WTC11 (cell line): ENCODE results near the gene B3GALNT2. TPM values are rescaled to one million over a fixed set of nuclear protein-coding genes. Genes with fewer than 3 reads are reported as not detected.

ENCODE experiments used
- ATAC-seq: fragments of 200-7000 bp; cut with Tn5 transposase; 2 replicates; pipeline ENCODE4 v1.10.0; 2021; ENCODE audit warnings: mild to moderate bottlenecking, moderate library complexity
- CTCF ChIA-PET: fragments of 300-600 bp; sonication (Branson Sonifier 250); formaldehyde crosslinking; loops from one replicate; lab custom pipeline; 2021; ENCODE audit warnings: antibody characterized with exemption; lab: Charles Lee
- POLR2A ChIA-PET: fragments of 350-600 bp; sonication (Branson Sonifier 250); formaldehyde crosslinking; loops from one replicate; lab custom pipeline; 2021; ENCODE audit warnings: antibody characterized with exemption; lab: Charles Lee
- DNase-seq: peaks from one replicate; pipeline ENCODE4 v3.0.0; 2021; ENCODE audit warnings: low spot score
- H3K27ac Mint-ChIP-seq: 2 replicates; pipeline ENCODE4 v1.8.0; 2021; ENCODE audit warnings: mixed read lengths
- H3K27me3 Mint-ChIP-seq: 2 replicates; pipeline ENCODE4 v1.8.0; 2021; ENCODE audit warnings: low read depth, mild to moderate bottlenecking, moderate library complexity, mixed read lengths
- H3K36me3 Mint-ChIP-seq: 2 replicates; pipeline ENCODE4 v1.8.0; 2021; ENCODE audit warnings: mixed read lengths
- H3K4me1 Mint-ChIP-seq: 2 replicates; pipeline ENCODE4 v1.8.0; 2022; ENCODE audit warnings: mixed read lengths
- H3K4me3 Mint-ChIP-seq: 2 replicates; pipeline ENCODE4 v1.8.0; 2021; ENCODE audit warnings: mild to moderate bottlenecking, moderate library complexity, mixed read lengths
- H3K9me3 Mint-ChIP-seq: 2 replicates; pipeline ENCODE4 v1.8.0; 2021; ENCODE audit warnings: mixed read lengths
- ATF3 ChIP-seq: sonication (generic); formaldehyde crosslinking; conservative IDR thresholded peaks from 2 replicates; pipeline ENCODE4 v1.8.1; 2022; ENCODE audit warnings: mild to moderate bottlenecking, missing genetic modification reagents
- CREB1 ChIP-seq: sonication (generic); formaldehyde crosslinking; IDR thresholded peaks from 2 replicates; pipeline ENCODE4 v1.8.0; 2023; ENCODE audit warnings: mild to moderate bottlenecking, missing genetic modification reagents
- CREM ChIP-seq: sonication (generic); formaldehyde crosslinking; IDR thresholded peaks from 2 replicates; pipeline ENCODE4 v1.8.1; 2022; ENCODE audit warnings: mild to moderate bottlenecking, missing genetic modification reagents, moderate library complexity
- CTCF ChIP-seq: fragments of 200-600 bp; IDR thresholded peaks from 2 replicates; pipeline ENCODE4 v1.8.0; 2022; ENCODE audit warnings: antibody characterized with exemption
- EMX1 ChIP-seq: fragments of 250-450 bp; sonication (Bioruptor Pico); IDR thresholded peaks from 2 replicates; pipeline ENCODE4 v1.8.0; 2021; ENCODE audit warnings: mild to moderate bottlenecking
- ESRRA ChIP-seq: sonication (generic); formaldehyde crosslinking; IDR thresholded peaks from 2 replicates; pipeline ENCODE4 v1.8.1; 2022; ENCODE audit warnings: mild to moderate bottlenecking, missing genetic modification reagents, borderline replicate concordance
- ETV6 ChIP-seq: sonication (generic); formaldehyde crosslinking; IDR thresholded peaks from 2 replicates; pipeline ENCODE4 v1.8.1; 2022; ENCODE audit warnings: mild to moderate bottlenecking, missing genetic modification reagents
- FOXJ3 ChIP-seq: sonication (generic); formaldehyde crosslinking; IDR thresholded peaks from 2 replicates; pipeline ENCODE4 v1.9.0; 2021; ENCODE audit warnings: missing genetic modification reagents, mild to moderate bottlenecking, borderline replicate concordance
- GRHL2 ChIP-seq: fragments of 250-450 bp; sonication (Bioruptor Pico); IDR thresholded peaks from 2 replicates; pipeline ENCODE4 v1.8.0; 2022; ENCODE audit warnings: mild to moderate bottlenecking, moderate library complexity; ENCODE audit not compliant: insufficient replicate concordance, severe bottlenecking
- HMGA2 ChIP-seq: fragments of 250-450 bp; sonication (Bioruptor Pico); IDR thresholded peaks from 2 replicates; pipeline ENCODE4 v1.4.0; 2021; ENCODE audit warnings: mild to moderate bottlenecking, moderate library complexity
- JUN ChIP-seq: sonication (generic); formaldehyde crosslinking; IDR thresholded peaks from 2 replicates; pipeline ENCODE4 v1.8.0; 2023; ENCODE audit warnings: mild to moderate bottlenecking, missing genetic modification reagents
- KAT7 ChIP-seq: sonication (generic); formaldehyde crosslinking; IDR thresholded peaks from 2 replicates; pipeline ENCODE4 v1.8.1; 2023; ENCODE audit warnings: missing genetic modification reagents, mild to moderate bottlenecking, borderline replicate concordance
- MXD4 ChIP-seq: fragments of 250-450 bp; sonication (Bioruptor Pico); IDR thresholded peaks from 2 replicates; pipeline ENCODE4 v1.8.0; 2021; ENCODE audit warnings: mild to moderate bottlenecking, moderate library complexity, borderline replicate concordance
- NFYB ChIP-seq: sonication (generic); formaldehyde crosslinking; conservative IDR thresholded peaks from 2 replicates; pipeline ENCODE4 v1.8.0; 2022; ENCODE audit warnings: low read depth, missing genetic modification reagents
- NR1H2 ChIP-seq: sonication (generic); formaldehyde crosslinking; IDR thresholded peaks from 2 replicates; pipeline ENCODE4 v1.9.0; 2021; ENCODE audit warnings: mild to moderate bottlenecking, moderate library complexity, missing genetic modification reagents
- NR3C1 ChIP-seq: sonication (generic); formaldehyde crosslinking; conservative IDR thresholded peaks from 2 replicates; pipeline ENCODE4 v1.8.1; 2023; ENCODE audit warnings: low read depth, mild to moderate bottlenecking, missing genetic modification reagents
- RELA ChIP-seq: sonication (generic); formaldehyde crosslinking; IDR thresholded peaks from 2 replicates; pipeline ENCODE4 v1.8.1; 2022; ENCODE audit warnings: missing genetic modification reagents, mild to moderate bottlenecking, borderline replicate concordance
- RORB ChIP-seq: fragments of 250-450 bp; sonication (Bioruptor Pico); IDR thresholded peaks from 2 replicates; pipeline ENCODE4 v1.9.0; 2021; ENCODE audit warnings: mild to moderate bottlenecking
- SMAD4 ChIP-seq: sonication (generic); formaldehyde crosslinking; IDR thresholded peaks from 2 replicates; pipeline ENCODE4 v1.8.0; 2022; ENCODE audit warnings: mild to moderate bottlenecking, missing genetic modification reagents
- SP1 ChIP-seq: sonication (generic); formaldehyde crosslinking; conservative IDR thresholded peaks from 2 replicates; pipeline ENCODE4 v1.8.1; 2022; ENCODE audit warnings: missing genetic modification reagents
- TEAD1 ChIP-seq: sonication (generic); formaldehyde crosslinking; IDR thresholded peaks from 2 replicates; pipeline ENCODE4 v1.8.0; 2022; ENCODE audit warnings: mild to moderate bottlenecking, missing genetic modification reagents
- TP53 ChIP-seq: sonication (generic); formaldehyde crosslinking; IDR thresholded peaks from 2 replicates; pipeline ENCODE4 v1.8.1; 2023; ENCODE audit warnings: mild to moderate bottlenecking, missing genetic modification reagents
- ZBTB21 ChIP-seq: sonication (generic); formaldehyde crosslinking; IDR thresholded peaks from 2 replicates; pipeline ENCODE4 v1.8.1; 2023; ENCODE audit warnings: mild to moderate bottlenecking, missing genetic modification reagents, borderline replicate concordance
- ZMAT4 ChIP-seq: fragments of 250-450 bp; sonication (Bioruptor Pico); IDR thresholded peaks from 2 replicates; pipeline ENCODE4 v1.9.0; 2021; ENCODE audit warnings: mild to moderate bottlenecking
- ZNF121 ChIP-seq: sonication (generic); formaldehyde crosslinking; IDR thresholded peaks from 2 replicates; pipeline ENCODE4 v1.8.0; 2023; ENCODE audit warnings: missing genetic modification reagents
- ZNF138 ChIP-seq: sonication (generic); formaldehyde crosslinking; conservative IDR thresholded peaks from 2 replicates; pipeline ENCODE4 v1.8.1; 2022; ENCODE audit warnings: mild to moderate bottlenecking, moderate library complexity, missing genetic modification reagents
- ZNF232 ChIP-seq: sonication (generic); formaldehyde crosslinking; IDR thresholded peaks from 2 replicates; pipeline ENCODE4 v1.8.0; 2022; ENCODE audit warnings: mild to moderate bottlenecking, missing genetic modification reagents
- ZNF263 ChIP-seq: sonication (generic); formaldehyde crosslinking; IDR thresholded peaks from 2 replicates; pipeline ENCODE4 v1.8.1; 2022; ENCODE audit warnings: low read depth, mild to moderate bottlenecking, moderate library complexity, missing genetic modification reagents
- ZNF317 ChIP-seq: sonication (generic); formaldehyde crosslinking; IDR thresholded peaks from 2 replicates; pipeline ENCODE4 v1.8.1; 2023; ENCODE audit warnings: low read depth, mild to moderate bottlenecking, moderate library complexity, missing genetic modification reagents, borderline replicate concordance
- ZNF396 ChIP-seq: fragments of 250-450 bp; sonication (Bioruptor Pico); IDR thresholded peaks from 2 replicates; pipeline ENCODE4 v1.8.0; 2021; ENCODE audit warnings: mild to moderate bottlenecking, moderate library complexity, borderline replicate concordance
- total RNA-seq: library from RNA; stranded (reverse); gene quantifications from 3 replicates; pipeline ENCODE4 v1.2.3, GENCODE V29; 2021
- TF ChIP-seq, protein P1 (sequence below): fragments of 250-450 bp; sonication (Bioruptor Pico); conservative IDR thresholded peaks from 2 replicates; pipeline ENCODE4 v1.9.0; 2021; ENCODE audit warnings: mild to moderate bottlenecking
- TF ChIP-seq, protein P2 (sequence below): sonication (generic); formaldehyde crosslinking; IDR thresholded peaks from 2 replicates; pipeline ENCODE4 v1.8.0; 2022; ENCODE audit warnings: mild to moderate bottlenecking, missing genetic modification reagents

The B3GALNT2 gene
- total RNA-seq, 1 experiment from 2014 or later = 41.7 TPM

- ATAC-seq = no peak
- H3K4me3 Mint-ChIP-seq = no peak overlapping the region
These were observed 78.1 kb downstream of the B3GALNT2 start for GRCh38 chr1:235426143-235426542.

GRCh38 chr1:235425357-235425756 is 78.9 kb downstream of the B3GALNT2 start:
- ATAC-seq = no peak
- no peaks in the 10 kb centered on the region for H3K9me3 Mint-ChIP-seq
- CTCF ChIA-PET = interaction anchor here (1.0 kb wide), 1 partner anchor 9 kb away, joined by 3 read pairs; no protein-coding TSS in a partner anchor
- peak overlapping the region; percentile 60; the same call in 1 of the 2 replicates for H3K27ac Mint-ChIP-seq
- H3K27me3 Mint-ChIP-seq = no peaks in the 10 kb centered on the region
- H3K4me1 Mint-ChIP-seq = peaks cover 10% of the 10 kb centered on the region
- H3K36me3 Mint-ChIP-seq = no peaks in the 10 kb centered on the region; the same call in 1 of the 2 replicates
- no peak for DNase-seq
- POLR2A ChIA-PET = no interaction called here
- TF ChIP-seq NR1H2 (CRISPR knock-in tag) (no peak), MXD4 (no peak), ZBTB21 (CRISPR knock-in tag) (no peak), SP1 (CRISPR knock-in tag) (no peak), CREB1 (CRISPR knock-in tag) (no peak), ZNF232 (CRISPR knock-in tag) (no peak), ZNF263 (CRISPR knock-in tag) (no peak), SMAD4 (CRISPR knock-in tag) (no peak), RORB (no peak), ZNF121 (CRISPR knock-in tag) (no peak), CTCF (no peak), RELA (CRISPR knock-in tag) (no peak), ETV6 (CRISPR knock-in tag) (no peak), GRHL2 (no peak), JUN (no peak), TEAD1 (CRISPR knock-in tag) (no peak), NR3C1 (no peak)
- TF ChIP-seq, protein P1, sequence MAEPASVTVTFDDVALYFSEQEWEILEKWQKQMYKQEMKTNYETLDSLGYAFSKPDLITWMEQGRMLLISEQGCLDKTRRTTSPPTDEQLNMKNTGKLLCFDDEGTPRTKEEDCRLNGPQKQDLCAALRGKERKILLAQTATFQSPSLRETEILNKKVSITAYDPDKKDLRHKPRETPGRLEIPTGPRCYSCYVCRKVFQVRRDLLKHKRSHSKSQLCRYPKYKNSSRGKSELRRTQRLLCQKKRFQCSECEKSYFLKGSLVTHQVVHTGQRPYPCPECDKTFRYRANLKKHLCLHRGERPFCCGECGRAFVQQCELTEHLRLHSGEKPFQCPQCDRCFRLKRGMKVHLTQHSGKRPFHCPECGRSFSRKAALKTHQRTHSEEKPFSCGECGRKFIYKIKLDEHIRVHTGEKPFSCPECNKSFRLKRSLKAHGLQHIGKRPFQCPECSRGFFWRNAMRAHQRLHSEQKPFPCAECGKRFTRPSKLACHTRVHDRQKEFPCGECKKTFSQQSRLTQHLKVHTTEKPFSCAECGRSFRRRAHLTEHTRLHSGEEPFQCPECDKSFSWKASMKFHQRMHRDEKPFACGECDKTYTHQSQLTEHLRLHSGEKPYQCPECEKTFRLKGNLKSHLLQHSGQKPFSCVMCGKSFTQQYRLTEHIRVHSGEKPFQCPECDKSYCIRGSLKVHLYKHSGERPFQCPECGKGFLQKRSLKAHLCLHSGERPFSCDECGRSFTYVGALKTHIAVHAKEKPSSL (CRISPR knock-in tag) = no peak
- TF ChIP-seq, protein P2, sequence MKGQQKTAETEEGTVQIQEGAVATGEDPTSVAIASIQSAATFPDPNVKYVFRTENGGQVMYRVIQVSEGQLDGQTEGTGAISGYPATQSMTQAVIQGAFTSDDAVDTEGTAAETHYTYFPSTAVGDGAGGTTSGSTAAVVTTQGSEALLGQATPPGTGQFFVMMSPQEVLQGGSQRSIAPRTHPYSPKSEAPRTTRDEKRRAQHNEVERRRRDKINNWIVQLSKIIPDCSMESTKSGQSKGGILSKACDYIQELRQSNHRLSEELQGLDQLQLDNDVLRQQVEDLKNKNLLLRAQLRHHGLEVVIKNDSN = no peak
- no peak overlapping the region for H3K4me3 Mint-ChIP-seq

More at GRCh38 chr1:235426143-235426542, 78.1 kb downstream of the B3GALNT2 start:
- H3K4me1 Mint-ChIP-seq = peaks cover 10% of the 10 kb centered on the region
- no peaks in the 10 kb centered on the region for H3K27me3 Mint-ChIP-seq
- CTCF ChIA-PET = interaction anchor here (0.8 to 1.0 kb wide), 2 partner anchors 10 to 173 kb away, joined by 3 read pairs; no protein-coding TSS in a partner anchor
- POLR2A ChIA-PET = no interaction called here
- no peaks in the 10 kb centered on the region for H3K9me3 Mint-ChIP-seq
- H3K27ac Mint-ChIP-seq = no peak overlapping the region
- TF ChIP-seq CTCF (no peak), CREM (no peak), ZNF317 (no peak), HMGA2 (CRISPR knock-in tag) (no peak), ZMAT4 (no peak), KAT7 (no peak), EMX1 (CRISPR knock-in tag) (no peak), ATF3 (CRISPR knock-in tag) (no peak), ESRRA (no peak), ZBTB21 (CRISPR knock-in tag) (no peak), NFYB (CRISPR knock-in tag) (no peak), FOXJ3 (no peak), ZNF232 (CRISPR knock-in tag) (no peak), ZNF138 (CRISPR knock-in tag) (no peak), TP53 (CRISPR knock-in tag) (no peak), ZNF396 (no peak)
- DNase-seq = no peak
- H3K36me3 Mint-ChIP-seq = no peaks in the 10 kb centered on the region; the same call in 1 of the 2 replicates
